Suprapubic skin (tissue), 4 donors: ENCODE results near the gene NADSYN1. TPM values are rescaled to one million over a fixed set of nuclear protein-coding genes. Genes with fewer than 3 reads are reported as not detected.
A peak's percentile ranks its signal among the peaks of the same experiment; 100 is the strongest.

Experiments
- DNase-seq, 2 donors: peaks; one replicate each; pipeline ENCODE4 v3.0.0-alpha.2; 2019; ENCODE audit warnings: low spot score in 2 of 2
- H3K27ac ChIP-seq: fragments of 200-600 bp; sonication (generic); one replicate; pipeline ENCODE4 v1.5.1; 2019
- H3K27me3 ChIP-seq: fragments of 200-600 bp; sonication (generic); one replicate; pipeline ENCODE4 v1.5.1; 2019
- H3K36me3 ChIP-seq: fragments of 200-600 bp; sonication (generic); one replicate; pipeline ENCODE4 v1.5.1; 2019
- H3K4me1 ChIP-seq: fragments of 200-600 bp; sonication (generic); one replicate; pipeline ENCODE4 v1.5.1; 2019
- H3K4me3 ChIP-seq: fragments of 200-600 bp; sonication (generic); one replicate; pipeline ENCODE4 v1.5.1; 2019; ENCODE audit warnings: mild to moderate bottlenecking
- H3K9me3 ChIP-seq: fragments of 200-600 bp; sonication (generic); one replicate; pipeline ENCODE4 v1.5.1; 2019
- EP300 ChIP-seq: sonication (generic); formaldehyde crosslinking; IDR thresholded peaks from one replicate; pipeline ENCODE4 v1.6.1; 2017; ENCODE audit warnings: antibody characterized with exemption
- POLR2A ChIP-seq, 2 donors: fragments of 450-650 bp; IDR thresholded peaks; one replicate each; pipeline ENCODE4 v1.6.1; 2017; ENCODE audit warnings: antibody characterized with exemption in 2 of 2, mild to moderate bottlenecking in 2 of 2, moderate library complexity in 2 of 2
- POLR2AphosphoS5 ChIP-seq, 3 donors: sonication (generic); formaldehyde crosslinking; IDR thresholded peaks; one replicate each; pipeline ENCODE4 v1.6.1; 2017; ENCODE audit warnings: antibody characterized with exemption in 3 of 3
- WGBS: methylation state at CpG from one replicate; pipeline ENCODE4 v1.1.5; 2018; 5-methylcytosine and 5-hydroxymethylcytosine counted together
- total RNA-seq, 4 donors: library from RNA; depleted of rRNA; stranded (reverse); fragments of >200 nt; gene quantifications; one replicate each; pipeline ENCODE4 v1.1.0, GENCODE V29; 2016
- TF ChIP-seq, protein P1 (sequence below), 2 donors: fragments of 200-600 bp in 1 of 2; fragments of 450-650 bp in 1 of 2; sonication (generic) in 1 of 2; IDR thresholded peaks; one replicate each; pipeline ENCODE4 v1.5.1; 2016 to 2019; ENCODE audit warnings: antibody characterized with exemption in 2 of 2, mild to moderate bottlenecking in 1 of 2, moderate library complexity in 1 of 2

Gene NADSYN1
- total RNA-seq, 4 donors from 2014 or later = 51.5 to 120 (median 61.3) TPM

DNA sequence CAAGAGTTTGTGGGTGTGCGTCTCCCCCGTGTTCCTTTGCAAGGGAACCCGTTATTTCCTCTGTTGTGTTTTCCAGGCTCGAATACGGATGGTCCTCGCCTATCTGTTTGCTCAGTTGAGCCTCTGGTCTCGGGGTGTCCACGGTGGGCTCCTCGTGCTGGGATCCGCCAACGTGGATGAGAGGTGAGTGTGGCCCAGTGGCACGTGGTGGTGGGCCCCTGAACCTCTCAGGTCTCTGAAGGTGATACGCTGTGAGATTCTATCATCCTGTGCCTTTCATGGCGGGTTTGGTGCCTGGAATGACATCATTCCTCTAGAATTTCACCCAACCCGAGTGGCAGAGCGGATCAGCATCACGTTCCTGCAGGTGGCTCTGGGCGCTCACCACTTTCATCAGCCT lies 32.5 kb downstream of the NADSYN1 start:
- H3K27ac ChIP-seq = no peak overlapping the region
- H3K4me1 ChIP-seq = peaks cover 15% of the 10 kb centered on the region
- no peaks in the 10 kb centered on the region for H3K27me3 ChIP-seq
- WGBS = 98% methylated on average over 18 of the region's 18 CpGs
- peak in 1 of 2 donors; percentile 34 for DNase-seq
- TF ChIP-seq POLR2A (IDR thresholded peaks at IDR 0.05) (no peak), EP300 (no peak), POLR2AphosphoS5 (IDR thresholded peaks at IDR 0.05) (no peak)
- TF ChIP-seq, protein P1, sequence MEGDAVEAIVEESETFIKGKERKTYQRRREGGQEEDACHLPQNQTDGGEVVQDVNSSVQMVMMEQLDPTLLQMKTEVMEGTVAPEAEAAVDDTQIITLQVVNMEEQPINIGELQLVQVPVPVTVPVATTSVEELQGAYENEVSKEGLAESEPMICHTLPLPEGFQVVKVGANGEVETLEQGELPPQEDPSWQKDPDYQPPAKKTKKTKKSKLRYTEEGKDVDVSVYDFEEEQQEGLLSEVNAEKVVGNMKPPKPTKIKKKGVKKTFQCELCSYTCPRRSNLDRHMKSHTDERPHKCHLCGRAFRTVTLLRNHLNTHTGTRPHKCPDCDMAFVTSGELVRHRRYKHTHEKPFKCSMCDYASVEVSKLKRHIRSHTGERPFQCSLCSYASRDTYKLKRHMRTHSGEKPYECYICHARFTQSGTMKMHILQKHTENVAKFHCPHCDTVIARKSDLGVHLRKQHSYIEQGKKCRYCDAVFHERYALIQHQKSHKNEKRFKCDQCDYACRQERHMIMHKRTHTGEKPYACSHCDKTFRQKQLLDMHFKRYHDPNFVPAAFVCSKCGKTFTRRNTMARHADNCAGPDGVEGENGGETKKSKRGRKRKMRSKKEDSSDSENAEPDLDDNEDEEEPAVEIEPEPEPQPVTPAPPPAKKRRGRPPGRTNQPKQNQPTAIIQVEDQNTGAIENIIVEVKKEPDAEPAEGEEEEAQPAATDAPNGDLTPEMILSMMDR (IDR thresholded peaks at IDR 0.05) = no peak
- H3K9me3 ChIP-seq = no peaks in the 10 kb centered on the region
- peaks cover 82% of the 10 kb centered on the region for H3K36me3 ChIP-seq
- no peak overlapping the region for H3K4me3 ChIP-seq

DNA sequence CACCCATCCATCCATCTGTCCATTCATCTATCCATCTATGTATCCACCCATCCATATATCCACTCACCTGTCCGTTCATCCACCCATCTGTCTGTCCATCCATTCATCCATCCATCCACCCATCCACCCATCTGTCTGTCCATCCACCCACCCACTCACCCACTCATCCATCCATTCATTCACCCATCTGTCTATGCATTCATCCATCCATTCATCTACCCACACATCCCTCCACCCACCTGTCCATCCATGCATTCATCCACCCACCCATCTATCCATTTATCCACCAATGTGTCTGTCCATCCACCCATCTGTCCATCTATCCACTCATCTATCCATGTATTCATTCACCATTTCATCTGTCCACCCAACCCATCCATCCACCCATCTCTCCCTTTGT lies 33.3 kb downstream of the NADSYN1 start:
- H3K36me3 ChIP-seq = peaks cover 82% of the 10 kb centered on the region

DNA sequence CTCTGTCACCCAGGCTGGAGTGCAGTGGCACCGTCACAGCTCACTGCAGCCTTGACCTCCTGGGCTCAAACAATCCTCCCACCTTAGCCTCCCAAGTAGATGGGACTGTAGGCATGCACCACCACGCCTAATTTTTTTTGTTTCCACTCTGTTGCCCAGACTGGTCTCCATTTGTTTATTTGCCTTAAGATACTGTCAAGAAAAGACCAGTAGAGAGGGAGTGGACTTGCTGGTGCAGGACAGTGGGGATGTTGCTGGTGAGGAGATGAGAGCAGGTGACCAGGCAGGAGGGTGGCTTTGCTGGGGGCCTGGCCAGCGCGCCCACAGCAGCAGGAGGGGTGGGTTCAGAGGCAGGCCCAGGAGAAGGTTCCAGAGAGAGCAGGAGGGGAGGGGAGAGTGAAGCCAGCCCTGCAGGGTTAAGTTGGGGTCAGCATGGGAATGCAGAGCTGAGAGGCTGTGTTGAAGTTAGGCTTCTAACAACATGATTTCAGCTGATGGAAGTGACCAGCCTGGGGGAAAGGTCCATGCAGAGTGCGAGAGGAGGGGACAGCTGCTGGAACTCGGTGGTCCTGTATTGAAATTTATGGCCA lies 35.8 kb downstream of the NADSYN1 start:
- Histone ChIP-seq H3K36me3 (peaks cover 75% of the 10 kb centered on the region), H3K9me3 (no peaks in the 10 kb centered on the region), H3K27me3 (no peaks in the 10 kb centered on the region), H3K27ac (no peak overlapping the region), H3K4me1 (peaks cover 9% of the 10 kb centered on the region), H3K4me3 (no peak overlapping the region)
- DNase-seq = peak in 1 of 2 donors; percentile 21
- WGBS = 84% methylated on average over 6 of the region's 6 CpGs
- TF ChIP-seq, protein P1 (IDR thresholded peaks at IDR 0.05) = no peak
- TF ChIP-seq POLR2A (IDR thresholded peaks at IDR 0.05) (no peak), POLR2AphosphoS5 (IDR thresholded peaks at IDR 0.05) (no peak), EP300 (no peak)

More for the DNA sequence above, 33.3 kb downstream of the NADSYN1 start:
- H3K27me3 ChIP-seq = no peaks in the 10 kb centered on the region
- DNase-seq = no peak
- no peaks in the 10 kb centered on the region for H3K9me3 ChIP-seq
- WGBS = 97% methylated on average over 1 of the region's 1 CpG
- peaks cover 11% of the 10 kb centered on the region for H3K4me1 ChIP-seq
- no peak overlapping the region for H3K4me3 ChIP-seq
- TF ChIP-seq, protein P1 (IDR thresholded peaks at IDR 0.05) = no peak
- TF ChIP-seq POLR2AphosphoS5 (IDR thresholded peaks at IDR 0.05) = no peak
- no peak for TF ChIP-seq POLR2A (IDR thresholded peaks at IDR 0.05)
- H3K27ac ChIP-seq = no peak overlapping the region

DNA sequence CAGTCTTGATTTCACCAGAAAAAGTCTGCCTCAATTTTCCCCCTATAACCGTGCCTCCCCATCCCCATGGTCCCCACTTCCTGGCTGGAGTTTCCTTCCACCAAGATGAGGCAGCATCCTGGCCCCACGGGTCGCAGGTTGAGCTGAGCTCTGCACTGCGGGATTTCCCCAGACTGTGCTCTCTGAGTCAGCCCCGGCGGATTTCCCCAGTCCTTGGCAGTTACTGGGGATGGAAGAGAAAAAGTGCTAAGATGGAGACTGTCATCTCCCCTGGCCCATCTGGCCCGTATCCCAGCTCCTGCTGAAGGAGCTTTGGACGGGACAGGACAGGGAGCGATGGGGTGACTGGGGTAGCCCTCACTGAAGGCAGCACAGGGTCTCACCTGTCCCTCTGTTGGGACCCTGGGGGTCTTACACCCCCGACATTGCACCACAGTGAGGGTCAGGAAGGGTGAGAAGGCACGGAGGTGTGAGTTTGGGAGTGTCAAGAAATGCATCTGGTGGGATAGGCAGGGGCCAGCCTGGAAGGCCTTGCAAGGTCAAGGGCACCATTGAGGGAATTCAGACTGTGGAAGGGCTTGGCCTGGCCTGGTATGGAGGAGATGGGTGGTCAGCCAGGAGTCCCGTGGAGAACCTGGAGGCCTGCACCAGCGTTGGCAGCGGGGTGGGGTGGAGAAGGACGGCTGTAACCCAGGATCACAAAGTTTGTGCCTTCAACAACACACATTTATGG lies 36.5 kb downstream of the NADSYN1 start:
- peaks cover 74% of the 10 kb centered on the region for H3K36me3 ChIP-seq
- H3K27me3 ChIP-seq = no peaks in the 10 kb centered on the region
- DNase-seq = peak in 1 of 2 donors; percentile 65
- 79% methylated on average over 15 of the region's 15 CpGs for WGBS
- no peak overlapping the region for H3K27ac ChIP-seq
- peaks cover 9% of the 10 kb centered on the region for H3K4me1 ChIP-seq
- no peaks in the 10 kb centered on the region for H3K9me3 ChIP-seq
- TF ChIP-seq POLR2A (IDR thresholded peaks at IDR 0.05) (no peak), POLR2AphosphoS5 (IDR thresholded peaks at IDR 0.05) (no peak), EP300 (no peak)
- TF ChIP-seq, protein P1 (IDR thresholded peaks at IDR 0.05) = no peak
- no peak overlapping the region for H3K4me3 ChIP-seq

DNA sequence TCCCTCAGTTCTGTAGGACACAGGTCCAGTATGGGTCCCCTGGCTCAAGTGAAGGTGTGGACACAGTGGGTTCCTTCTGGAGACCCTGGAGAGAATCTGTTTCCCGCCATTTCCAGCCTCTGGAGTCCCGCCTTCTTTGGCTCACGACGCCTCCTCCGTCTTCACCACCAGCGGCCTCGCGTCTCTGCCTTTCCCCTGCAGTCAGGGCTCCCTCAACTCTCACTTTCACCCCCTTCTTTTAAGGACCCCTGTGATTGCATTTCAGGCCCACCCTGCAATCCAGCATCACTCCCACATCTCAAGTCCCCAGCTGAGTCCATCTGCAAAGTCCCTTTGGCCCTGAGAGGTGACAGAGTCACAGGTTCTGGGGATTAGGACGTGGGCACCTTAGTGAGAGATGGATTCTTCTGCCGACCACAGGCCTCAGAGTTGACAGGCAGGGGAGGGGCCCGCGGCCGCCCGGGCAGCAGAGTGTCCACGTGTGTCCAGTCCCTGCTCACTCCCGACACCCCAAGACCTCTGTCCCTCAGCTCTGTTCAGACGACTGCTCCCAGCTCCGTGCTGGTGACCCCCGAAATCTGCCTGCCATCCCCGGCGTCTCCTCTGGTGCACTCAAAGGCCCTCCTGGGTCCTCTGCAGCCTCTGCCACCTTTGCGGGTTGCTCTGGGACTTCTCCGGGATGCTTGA lies 37.2 kb downstream of the NADSYN1 start:
- DNase-seq = peak in 1 of 2 donors; percentile 64

More for the DNA sequence above, 37.2 kb downstream of the NADSYN1 start:
- Histone ChIP-seq H3K4me1 (peaks cover 9% of the 10 kb centered on the region), H3K9me3 (no peaks in the 10 kb centered on the region), H3K27me3 (no peaks in the 10 kb centered on the region), H3K4me3 (no peak overlapping the region), H3K36me3 (peaks cover 74% of the 10 kb centered on the region), H3K27ac (no peak overlapping the region)
- 92% methylated on average over 21 of the region's 23 CpGs for WGBS
- TF ChIP-seq EP300 = no peak
- TF ChIP-seq POLR2A (IDR thresholded peaks at IDR 0.05) = no peak
- TF ChIP-seq, protein P1 (IDR thresholded peaks at IDR 0.05) = no peak
- no peak for TF ChIP-seq POLR2AphosphoS5 (IDR thresholded peaks at IDR 0.05)
